HG02840 (cell line): ENCODE data around the gene GZMM.

ENCODE experiments used
- ATAC-seq: cut with Tn5 transposase; IDR thresholded peaks from one replicate; pipeline ENCODE4 v1.9.1; 2021; ENCODE audit warnings: mild to moderate bottlenecking, moderate library complexity, moderate number of reproducible peaks; ENCODE audit not compliant: unreplicated experiment, low FRiP score

The GZMM gene

DNA sequence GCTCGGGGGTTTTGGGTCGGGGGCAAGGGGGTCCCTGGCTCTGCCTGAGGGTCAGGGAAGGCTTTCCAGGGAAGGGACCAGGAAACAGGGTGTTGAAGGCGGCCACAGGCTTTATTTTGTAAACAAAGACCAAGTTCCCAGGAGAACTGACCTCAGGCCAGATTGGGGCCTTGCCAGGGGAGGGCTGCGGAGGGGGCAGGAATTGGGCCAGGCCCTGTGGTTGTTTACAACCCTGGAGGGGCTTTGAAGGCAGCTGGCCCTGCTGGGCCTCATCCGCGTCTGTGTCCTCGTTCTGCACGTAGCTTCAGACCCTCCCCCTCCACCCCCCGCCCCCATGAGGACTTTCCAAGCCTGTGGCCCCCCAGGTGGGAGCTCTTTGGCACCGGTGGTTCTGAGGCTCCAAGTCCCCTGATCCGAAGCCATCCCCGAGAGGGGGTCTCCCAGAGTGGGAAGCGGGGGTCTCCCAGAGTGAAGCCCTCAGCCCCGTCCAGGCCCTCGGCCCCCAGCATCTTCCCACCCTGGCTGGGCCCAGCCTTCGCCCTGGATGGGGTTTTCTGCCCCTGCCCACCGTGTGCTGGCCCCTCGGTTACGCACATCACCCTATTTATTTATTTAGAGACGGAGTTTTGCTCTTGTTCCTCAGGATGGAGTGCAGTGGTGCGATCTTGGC is 15.1 kb downstream of the GZMM start:
- no peak for ATAC-seq

DNA sequence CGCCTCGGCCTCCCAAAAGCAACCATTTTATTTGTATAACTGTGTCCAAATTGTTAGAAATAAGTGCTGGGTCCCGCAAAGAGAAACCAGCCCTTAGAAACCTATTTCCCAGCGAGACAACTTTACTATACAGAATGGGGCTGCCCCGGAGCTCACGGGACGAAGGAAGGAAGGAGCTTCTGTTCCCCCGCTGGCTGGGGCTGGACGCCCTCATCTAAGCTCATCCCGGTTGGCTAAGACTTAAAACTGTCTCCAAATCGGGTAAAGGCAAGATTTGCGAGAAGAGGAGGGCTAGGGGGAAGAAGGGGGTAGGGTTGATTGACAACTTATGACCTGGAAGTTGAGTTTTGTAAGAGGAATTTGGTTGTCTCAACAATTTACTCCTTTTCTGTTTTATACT is 16.3 kb downstream of the GZMM start:
- no peak for ATAC-seq

GRCh38 chr19:566403-566802 is 22.6 kb downstream of the GZMM start:
- ATAC-seq, result no peak

- no peak for ATAC-seq
Measured at GRCh38 chr19:566844-567243, 23.0 kb downstream of the GZMM start.

DNA sequence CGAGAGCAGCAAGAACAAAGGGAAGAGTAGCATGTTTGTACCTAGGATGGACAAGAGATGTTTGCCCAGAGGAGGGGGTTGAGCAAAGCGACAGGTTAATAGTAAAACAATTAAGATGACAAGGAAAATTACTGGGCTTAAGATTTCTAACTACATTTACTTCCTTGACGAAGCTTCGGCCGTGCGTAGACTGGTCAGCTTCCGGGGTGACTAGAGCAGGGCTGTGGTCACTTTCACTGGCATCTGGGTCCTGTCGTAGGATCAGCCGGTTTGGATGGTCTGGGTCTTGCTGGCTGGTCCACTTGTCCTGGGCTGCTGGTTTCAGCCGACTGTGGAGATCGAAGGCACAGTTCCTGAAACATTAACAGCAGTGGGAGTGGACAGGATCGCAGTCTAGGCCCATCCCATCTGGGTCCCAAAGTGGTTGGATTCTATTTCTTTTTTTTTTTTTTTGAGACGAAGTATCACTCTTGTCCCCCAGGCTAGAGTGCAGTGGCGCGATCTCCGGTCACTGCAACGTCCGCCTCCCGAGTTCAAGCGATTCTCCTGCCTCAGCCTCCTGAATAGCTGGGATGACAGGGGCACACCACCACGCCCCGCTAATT is 23.5 kb downstream of the GZMM start:
- ATAC-seq, result no peak

GRCh38 chr19:570251-570686 is 26.4 kb downstream of the GZMM start:
- ATAC-seq, result no peak

- no peak for ATAC-seq
Measured at GRCh38 chr19:570937-571565, 27.2 kb downstream of the GZMM start.

DNA sequence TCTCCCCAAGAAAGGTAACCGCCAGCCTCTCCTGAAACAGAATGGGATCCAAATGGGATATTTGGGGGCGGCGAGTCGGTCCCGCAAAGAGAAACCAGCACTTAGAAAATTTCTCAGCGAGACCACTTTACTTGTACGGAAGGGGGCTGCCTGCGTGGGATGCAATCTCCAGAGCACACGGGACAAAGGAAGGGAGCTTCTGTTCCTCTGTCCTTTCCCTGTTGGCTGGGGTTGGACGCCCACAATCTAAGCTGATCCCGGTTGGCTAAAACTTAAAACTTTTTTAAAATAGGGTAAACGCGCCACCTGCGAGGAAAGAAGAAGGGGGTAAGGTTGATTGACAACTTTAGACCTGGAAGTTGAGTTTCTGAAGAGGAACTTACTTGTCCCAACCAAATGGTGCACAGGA is 27.7 kb downstream of the GZMM start:
- ATAC-seq, result no peak

GRCh38 chr19:572140-572742 is 28.4 kb downstream of the GZMM start, which contains the start of gene BSG:
TSS of gene BSG (plus strand) at chr19:572596. CDS start at chr19:572635, 39 bp downstream.
- peak; percentile 78 for ATAC-seq

DNA sequence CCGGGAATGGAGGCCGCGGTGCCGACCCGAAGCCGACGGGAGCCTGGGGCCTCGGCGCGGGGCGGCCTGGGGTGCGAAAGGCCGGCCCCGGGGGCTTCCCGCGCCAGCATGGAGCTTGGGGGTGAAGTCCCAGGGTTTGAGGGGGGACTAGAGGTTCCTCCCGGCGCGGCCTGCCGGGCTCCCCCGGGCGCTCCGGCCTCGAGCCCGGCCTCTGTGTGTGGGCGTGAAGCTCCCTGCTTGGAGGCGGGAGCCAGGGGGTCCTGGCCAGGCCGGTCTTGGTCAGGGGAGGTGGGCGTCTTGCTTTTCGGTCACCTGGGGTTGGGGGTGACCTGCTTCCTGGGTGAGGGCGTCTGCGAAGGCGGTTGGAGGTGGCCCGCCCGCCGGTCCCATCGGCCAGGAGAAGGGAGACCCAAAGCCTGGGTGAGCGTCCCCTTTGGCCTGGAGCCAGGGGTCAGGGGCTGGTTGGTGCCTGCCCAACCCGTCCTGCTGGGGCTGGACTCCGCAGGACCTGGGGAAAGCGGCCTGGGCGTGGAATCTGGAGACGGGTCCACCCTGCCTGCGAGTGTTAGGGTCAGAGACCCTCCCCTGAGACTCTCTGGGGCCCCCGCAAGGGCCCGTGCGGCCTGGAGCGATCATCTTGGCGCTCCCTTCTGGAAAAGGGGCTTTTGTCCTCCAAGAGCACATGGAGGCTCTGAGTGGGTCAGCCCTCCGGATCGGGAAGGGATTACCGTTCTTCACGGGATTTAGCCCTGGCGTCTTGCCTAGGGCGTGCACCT is 29.1 kb downstream of the GZMM start:
- ATAC-seq, result peak; percentile 1

DNA sequence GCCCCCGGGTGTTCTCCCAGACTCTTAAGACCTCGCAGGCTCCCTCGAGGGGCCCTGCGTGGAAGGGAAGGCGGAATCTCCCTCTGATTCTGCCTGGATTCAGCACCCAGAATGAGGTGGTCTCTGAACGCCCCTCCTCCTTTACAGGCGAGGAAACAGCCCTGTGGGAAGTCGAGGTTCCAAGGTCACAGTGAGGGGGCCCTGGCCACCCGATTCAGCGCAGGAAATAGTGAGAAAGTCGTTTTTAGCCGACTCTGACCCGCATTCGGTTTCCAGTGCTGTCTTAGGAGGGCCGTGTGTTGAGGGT is 29.6 kb downstream of the GZMM start:
- ATAC-seq, result no peak

DNA sequence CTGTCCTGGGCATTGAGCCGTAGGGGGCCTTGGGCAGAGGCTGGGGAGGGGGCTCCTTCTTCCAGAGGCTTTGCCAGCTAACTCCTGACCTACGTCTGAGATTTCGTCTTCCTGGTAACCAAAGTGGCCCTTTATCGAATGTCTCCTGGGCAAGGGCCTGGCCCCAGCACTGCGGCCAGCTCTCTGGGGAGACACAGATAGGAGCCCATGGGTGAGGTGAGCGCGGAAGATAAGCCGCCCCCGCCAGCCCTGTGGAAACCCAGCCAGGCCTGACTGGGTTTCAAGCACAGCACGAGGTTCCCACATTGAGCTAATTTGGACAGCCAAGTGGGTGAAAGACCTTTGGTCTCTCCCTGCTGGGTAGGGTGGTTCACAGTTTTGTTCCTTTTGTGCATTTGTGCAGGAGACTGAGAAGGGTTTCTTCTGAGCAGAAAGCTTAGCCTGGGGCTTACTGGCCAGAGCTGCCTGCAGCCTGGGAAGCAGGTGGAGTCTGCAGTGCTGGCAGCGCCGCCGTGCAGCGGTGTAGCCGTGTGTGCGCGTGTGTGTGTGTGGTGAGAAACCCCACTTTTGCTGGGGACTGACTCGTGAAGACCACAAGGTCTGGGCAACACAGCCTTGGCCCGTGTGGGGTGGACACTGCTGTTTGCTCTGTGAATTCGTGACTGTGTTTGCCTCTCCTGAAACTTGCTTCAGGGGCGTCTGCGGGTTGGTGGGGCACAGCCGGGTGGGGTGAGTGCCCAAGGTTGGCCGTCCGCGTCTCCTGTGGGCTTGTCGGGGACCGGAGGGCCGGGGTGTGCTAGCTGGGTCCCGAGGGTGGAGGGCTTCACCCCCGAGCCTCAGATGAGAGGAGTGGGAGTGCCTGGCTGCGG is 31.0 kb downstream of the GZMM start:
- no peak for ATAC-seq

GRCh38 chr19:575527-576506 is 32.0 kb downstream of the GZMM start:
- ATAC-seq, result no peak

DNA sequence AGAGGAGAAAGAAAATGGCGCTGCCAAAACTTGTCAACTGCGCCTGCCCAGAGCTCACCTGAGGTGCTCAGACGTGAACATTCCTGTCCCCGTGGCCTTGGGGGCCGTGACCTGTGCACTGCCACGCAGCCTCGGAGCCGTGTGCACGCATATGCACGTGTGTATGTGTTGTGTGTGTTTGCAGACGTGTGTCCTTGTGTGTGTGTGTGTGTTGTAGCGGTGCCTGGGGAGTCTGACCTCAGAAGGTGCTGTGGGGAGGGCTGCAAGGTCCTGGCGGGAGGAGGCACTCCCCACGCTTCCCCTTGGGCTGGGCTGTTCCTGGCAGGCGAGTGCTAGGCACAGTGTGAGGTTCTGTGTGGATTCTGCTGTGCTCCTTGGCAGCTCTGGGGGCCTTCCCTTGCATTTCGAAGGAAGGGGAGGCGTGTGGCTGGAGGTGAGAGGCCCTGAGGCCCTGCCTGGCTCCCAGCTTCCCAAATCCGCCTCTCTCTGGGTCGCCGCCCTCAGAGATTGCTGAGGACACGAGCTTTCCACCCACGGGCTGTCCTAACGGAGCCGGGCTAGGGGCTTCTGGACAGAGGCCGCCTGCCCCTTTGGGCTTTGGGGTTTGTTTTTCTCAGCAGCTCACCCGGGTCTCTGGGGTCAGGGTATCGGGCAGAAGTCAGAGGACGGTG is 33.0 kb downstream of the GZMM start:
- ATAC-seq, result no peak

- ATAC-seq, result no peak
Measured at GRCh38 chr19:577439-578392, 33.9 kb downstream of the GZMM start.

DNA sequence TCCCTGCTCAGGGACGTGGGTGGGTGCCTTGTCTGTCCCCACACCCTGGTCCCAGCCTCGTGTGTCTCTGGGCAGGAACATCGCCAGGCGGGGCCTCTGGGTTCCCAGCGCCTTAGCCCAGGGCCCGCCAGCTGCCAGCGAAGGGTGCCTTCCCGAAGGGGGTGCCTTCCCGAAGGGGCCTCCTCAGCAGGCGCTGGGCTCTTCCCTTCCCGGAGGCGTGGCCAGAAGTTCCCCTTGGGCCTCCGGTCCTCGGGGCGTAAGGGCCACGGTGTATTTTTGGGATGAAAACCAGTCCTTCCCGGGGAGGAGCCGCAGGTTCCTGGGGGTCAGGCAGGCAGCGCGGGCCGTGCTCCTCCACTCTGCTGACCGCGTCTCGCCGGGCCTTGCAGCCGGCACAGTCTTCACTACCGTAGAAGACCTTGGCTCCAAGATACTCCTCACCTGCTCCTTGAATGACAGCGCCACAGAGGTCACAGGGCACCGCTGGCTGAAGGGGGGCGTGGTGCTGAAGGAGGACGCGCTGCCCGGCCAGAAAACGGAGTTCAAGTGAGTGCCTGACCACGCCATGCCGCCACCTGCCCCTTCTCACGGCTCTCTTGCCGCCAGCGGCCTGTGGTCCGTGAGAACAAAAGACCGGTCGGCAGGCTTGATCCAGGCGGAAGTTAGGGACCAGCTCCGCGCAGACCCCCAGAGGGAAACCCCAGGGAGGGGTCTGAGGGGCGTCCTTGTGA is 35.4 kb downstream of the GZMM start:
- ATAC-seq, result no peak

DNA sequence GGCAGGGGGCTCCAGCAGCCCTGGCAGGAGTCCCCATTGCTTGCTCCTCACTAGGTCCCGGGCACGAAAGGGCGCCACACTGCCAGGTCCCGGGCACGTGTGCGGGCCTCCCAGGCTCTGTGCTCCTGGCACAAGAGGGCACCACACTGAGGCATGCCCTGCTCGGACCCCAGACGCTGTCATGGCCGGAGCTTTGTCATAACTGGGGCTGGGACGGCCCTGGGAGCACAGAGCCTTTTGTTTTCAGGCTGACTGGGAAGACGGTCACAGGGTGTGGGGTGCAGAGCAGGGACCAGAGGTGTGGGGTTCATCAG is 35.9 kb downstream of the GZMM start:
- ATAC-seq, result no peak
